ENCODE results near the gene OR2V1. TPM values are rescaled to one million over a fixed set of nuclear protein-coding genes. Genes with fewer than 3 reads are reported as not detected.
A peak's percentile ranks its signal among the peaks of the same experiment; 100 is the strongest.

The OR2V1 gene
- total and polyA plus RNA-seq, 2 experiments from 2014 or later: not detected

DNA sequence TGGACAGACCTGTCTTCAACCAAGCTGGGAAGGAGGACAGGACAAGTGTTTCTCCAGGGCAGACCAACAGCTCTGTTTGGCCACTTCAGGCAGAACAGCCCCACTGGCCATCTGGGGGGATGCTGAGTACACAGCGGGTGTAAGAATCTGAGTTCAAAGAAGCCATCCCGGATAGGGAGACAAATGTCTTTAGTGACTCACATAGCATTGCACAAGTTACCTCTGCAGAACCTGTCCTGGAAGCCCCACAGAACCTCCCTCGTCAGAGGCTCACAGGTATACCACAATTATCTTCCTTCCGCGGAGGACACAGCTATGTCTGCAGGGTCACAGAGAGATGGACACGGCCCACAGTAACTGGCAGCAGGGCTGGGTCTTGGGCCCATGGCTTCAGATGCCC, 18.4 kb upstream of the OR2V1 start:
- TF ChIP-seq EZH2phosphoT487 (IDR thresholded peaks at IDR 0.05; ENCODE audit: unreplicated experiment) (no peak), EZH2 (IDR thresholded peaks at IDR 0.05; ENCODE audit: low read depth, unreplicated experiment) (no peak), NANOG (IDR thresholded peaks at IDR 0.05; ENCODE audit: borderline replicate concordance) (no peak), POLR2AphosphoS5 (IDR thresholded peaks at IDR 0.05; ENCODE audit: low read depth) (no peak), ZNF114 (CRISPR knock-in tag; IDR thresholded peaks at IDR 0.05) (no peak), CREB1 (CRISPR knock-in tag; IDR thresholded peaks at IDR 0.05; ENCODE audit: low read depth) (no peak), ZNF331 (CRISPR knock-in tag; IDR thresholded peaks at IDR 0.05; ENCODE audit: low read depth) (no peak), STAT1 (IDR thresholded peaks at IDR 0.05; ENCODE audit: unreplicated experiment) (no peak), JUNB (IDR thresholded peaks at IDR 0.05; ENCODE audit: unreplicated experiment) (no peak)
- TF ChIP-seq, protein P1, sequence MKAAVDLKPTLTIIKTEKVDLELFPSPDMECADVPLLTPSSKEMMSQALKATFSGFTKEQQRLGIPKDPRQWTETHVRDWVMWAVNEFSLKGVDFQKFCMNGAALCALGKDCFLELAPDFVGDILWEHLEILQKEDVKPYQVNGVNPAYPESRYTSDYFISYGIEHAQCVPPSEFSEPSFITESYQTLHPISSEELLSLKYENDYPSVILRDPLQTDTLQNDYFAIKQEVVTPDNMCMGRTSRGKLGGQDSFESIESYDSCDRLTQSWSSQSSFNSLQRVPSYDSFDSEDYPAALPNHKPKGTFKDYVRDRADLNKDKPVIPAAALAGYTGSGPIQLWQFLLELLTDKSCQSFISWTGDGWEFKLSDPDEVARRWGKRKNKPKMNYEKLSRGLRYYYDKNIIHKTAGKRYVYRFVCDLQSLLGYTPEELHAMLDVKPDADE (IDR thresholded peaks at IDR 0.05): no peak
- TF ChIP-seq, protein P2, sequence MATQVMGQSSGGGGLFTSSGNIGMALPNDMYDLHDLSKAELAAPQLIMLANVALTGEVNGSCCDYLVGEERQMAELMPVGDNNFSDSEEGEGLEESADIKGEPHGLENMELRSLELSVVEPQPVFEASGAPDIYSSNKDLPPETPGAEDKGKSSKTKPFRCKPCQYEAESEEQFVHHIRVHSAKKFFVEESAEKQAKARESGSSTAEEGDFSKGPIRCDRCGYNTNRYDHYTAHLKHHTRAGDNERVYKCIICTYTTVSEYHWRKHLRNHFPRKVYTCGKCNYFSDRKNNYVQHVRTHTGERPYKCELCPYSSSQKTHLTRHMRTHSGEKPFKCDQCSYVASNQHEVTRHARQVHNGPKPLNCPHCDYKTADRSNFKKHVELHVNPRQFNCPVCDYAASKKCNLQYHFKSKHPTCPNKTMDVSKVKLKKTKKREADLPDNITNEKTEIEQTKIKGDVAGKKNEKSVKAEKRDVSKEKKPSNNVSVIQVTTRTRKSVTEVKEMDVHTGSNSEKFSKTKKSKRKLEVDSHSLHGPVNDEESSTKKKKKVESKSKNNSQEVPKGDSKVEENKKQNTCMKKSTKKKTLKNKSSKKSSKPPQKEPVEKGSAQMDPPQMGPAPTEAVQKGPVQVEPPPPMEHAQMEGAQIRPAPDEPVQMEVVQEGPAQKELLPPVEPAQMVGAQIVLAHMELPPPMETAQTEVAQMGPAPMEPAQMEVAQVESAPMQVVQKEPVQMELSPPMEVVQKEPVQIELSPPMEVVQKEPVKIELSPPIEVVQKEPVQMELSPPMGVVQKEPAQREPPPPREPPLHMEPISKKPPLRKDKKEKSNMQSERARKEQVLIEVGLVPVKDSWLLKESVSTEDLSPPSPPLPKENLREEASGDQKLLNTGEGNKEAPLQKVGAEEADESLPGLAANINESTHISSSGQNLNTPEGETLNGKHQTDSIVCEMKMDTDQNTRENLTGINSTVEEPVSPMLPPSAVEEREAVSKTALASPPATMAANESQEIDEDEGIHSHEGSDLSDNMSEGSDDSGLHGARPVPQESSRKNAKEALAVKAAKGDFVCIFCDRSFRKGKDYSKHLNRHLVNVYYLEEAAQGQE (IDR thresholded peaks at IDR 0.05; ENCODE audit: unreplicated experiment): no peak
- TF ChIP-seq, protein P3, sequence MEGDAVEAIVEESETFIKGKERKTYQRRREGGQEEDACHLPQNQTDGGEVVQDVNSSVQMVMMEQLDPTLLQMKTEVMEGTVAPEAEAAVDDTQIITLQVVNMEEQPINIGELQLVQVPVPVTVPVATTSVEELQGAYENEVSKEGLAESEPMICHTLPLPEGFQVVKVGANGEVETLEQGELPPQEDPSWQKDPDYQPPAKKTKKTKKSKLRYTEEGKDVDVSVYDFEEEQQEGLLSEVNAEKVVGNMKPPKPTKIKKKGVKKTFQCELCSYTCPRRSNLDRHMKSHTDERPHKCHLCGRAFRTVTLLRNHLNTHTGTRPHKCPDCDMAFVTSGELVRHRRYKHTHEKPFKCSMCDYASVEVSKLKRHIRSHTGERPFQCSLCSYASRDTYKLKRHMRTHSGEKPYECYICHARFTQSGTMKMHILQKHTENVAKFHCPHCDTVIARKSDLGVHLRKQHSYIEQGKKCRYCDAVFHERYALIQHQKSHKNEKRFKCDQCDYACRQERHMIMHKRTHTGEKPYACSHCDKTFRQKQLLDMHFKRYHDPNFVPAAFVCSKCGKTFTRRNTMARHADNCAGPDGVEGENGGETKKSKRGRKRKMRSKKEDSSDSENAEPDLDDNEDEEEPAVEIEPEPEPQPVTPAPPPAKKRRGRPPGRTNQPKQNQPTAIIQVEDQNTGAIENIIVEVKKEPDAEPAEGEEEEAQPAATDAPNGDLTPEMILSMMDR (conservative IDR thresholded peaks at IDR 0.05; ENCODE audit: low read depth in 2 of 2): no peak
- TF ChIP-seq, protein P4, sequence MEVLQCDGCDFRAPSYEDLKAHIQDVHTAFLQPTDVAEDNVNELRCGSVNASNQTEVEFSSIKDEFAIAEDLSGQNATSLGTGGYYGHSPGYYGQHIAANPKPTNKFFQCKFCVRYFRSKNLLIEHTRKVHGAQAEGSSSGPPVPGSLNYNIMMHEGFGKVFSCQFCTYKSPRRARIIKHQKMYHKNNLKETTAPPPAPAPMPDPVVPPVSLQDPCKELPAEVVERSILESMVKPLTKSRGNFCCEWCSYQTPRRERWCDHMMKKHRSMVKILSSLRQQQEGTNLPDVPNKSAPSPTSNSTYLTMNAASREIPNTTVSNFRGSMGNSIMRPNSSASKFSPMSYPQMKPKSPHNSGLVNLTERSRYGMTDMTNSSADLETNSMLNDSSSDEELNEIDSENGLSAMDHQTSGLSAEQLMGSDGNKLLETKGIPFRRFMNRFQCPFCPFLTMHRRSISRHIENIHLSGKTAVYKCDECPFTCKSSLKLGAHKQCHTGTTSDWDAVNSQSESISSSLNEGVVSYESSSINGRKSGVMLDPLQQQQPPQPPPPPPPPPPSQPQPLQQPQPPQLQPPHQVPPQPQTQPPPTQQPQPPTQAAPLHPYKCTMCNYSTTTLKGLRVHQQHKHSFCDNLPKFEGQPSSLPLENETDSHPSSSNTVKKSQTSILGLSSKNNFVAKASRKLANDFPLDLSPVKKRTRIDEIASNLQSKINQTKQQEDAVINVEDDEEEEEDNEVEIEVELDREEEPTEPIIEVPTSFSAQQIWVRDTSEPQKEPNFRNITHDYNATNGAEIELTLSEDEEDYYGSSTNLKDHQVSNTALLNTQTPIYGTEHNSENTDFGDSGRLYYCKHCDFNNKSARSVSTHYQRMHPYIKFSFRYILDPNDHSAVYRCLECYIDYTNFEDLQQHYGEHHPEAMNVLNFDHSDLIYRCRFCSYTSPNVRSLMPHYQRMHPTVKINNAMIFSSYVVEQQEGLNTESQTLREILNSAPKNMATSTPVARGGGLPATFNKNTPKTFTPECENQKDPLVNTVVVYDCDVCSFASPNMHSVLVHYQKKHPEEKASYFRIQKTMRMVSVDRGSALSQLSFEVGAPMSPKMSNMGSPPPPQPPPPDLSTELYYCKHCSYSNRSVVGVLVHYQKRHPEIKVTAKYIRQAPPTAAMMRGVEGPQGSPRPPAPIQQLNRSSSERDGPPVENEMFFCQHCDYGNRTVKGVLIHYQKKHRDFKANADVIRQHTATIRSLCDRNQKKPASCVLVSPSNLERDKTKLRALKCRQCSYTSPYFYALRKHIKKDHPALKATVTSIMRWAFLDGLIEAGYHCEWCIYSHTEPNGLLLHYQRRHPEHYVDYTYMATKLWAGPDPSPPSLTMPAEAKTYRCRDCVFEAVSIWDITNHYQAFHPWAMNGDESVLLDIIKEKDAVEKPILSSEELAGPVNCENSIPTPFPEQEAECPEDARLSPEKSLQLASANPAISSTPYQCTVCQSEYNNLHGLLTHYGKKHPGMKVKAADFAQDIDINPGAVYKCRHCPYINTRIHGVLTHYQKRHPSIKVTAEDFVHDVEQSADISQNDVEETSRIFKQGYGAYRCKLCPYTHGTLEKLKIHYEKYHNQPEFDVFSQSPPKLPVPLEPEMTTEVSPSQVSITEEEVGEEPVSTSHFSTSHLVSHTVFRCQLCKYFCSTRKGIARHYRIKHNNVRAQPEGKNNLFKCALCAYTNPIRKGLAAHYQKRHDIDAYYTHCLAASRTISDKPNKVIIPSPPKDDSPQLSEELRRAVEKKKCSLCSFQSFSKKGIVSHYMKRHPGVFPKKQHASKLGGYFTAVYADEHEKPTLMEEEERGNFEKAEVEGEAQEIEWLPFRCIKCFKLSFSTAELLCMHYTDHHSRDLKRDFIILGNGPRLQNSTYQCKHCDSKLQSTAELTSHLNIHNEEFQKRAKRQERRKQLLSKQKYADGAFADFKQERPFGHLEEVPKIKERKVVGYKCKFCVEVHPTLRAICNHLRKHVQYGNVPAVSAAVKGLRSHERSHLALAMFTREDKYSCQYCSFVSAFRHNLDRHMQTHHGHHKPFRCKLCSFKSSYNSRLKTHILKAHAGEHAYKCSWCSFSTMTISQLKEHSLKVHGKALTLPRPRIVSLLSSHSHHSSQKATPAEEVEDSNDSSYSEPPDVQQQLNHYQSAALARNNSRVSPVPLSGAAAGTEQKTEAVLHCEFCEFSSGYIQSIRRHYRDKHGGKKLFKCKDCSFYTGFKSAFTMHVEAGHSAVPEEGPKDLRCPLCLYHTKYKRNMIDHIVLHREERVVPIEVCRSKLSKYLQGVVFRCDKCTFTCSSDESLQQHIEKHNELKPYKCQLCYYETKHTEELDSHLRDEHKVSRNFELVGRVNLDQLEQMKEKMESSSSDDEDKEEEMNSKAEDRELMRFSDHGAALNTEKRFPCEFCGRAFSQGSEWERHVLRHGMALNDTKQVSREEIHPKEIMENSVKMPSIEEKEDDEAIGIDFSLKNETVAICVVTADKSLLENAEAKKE (CRISPR knock-in tag; IDR thresholded peaks at IDR 0.05): no peak
- H3K79me2 ChIP-seq (replicated peaks; ENCODE audit: insufficient read depth): no peaks in the 10 kb centered on the region
- ATAC-seq (no peak), DNase-seq (ENCODE audit: low spot score) (no peak)
- no peaks in the 10 kb centered on the region for H3K9me2 ChIP-seq (ENCODE audit: insufficient read depth)
- no peak overlapping the region for H3K27ac ChIP-seq (ENCODE audit: low read depth)
- H3K4me3 ChIP-seq: no peak overlapping the region
- Mint-ChIP-seq H3K27ac (no peak overlapping the region), H3K27me3 (ENCODE audit: insufficient read depth, low read depth, poor library complexity) (peaks cover 32% of the 10 kb centered on the region), H3K36me3 (ENCODE audit: low read depth) (0 out of 3 replicates have a peak, but pooled peaks cover 4% of the 10 kb centered on the region), H3K4me3 (no peak overlapping the region), H3K9me3 (peaks cover 16% of the 10 kb centered on the region), H3K4me1 (peaks cover 28% of the 10 kb centered on the region)
- no peaks in the 10 kb centered on the region for H3F3A ChIP-seq (replicated peaks; ENCODE audit: low read depth)
- H4K20me1 ChIP-seq (replicated peaks; ENCODE audit: insufficient read depth): no peaks in the 10 kb centered on the region
- no peaks in the 10 kb centered on the region for H3K36me3 ChIP-seq (ENCODE audit: insufficient read depth)
- no peak overlapping the region for H3K4me2 ChIP-seq
- peak overlapping the region; percentile 52; the same call in 1 of the 2 replicates for H2AFZ ChIP-seq
- H3K27me3 ChIP-seq (ENCODE audit: insufficient read depth): no peaks in the 10 kb centered on the region
- H3K4me1 ChIP-seq (ENCODE audit: insufficient read depth): peaks cover 21% of the 10 kb centered on the region; the same call in 1 of the 2 replicates
